Fibroblast of lung (primary cell): ENCODE results near the gene PZP. TPM values are rescaled to one million over a fixed set of nuclear protein-coding genes. Genes with fewer than 3 reads are reported as not detected.

Experiments
- DNase-seq, 2 donors: peaks; one replicate each; pipeline versions ENCODE4 v3.0.0 to v3.0.0-alpha.2; 2010; ENCODE audit warnings: low read depth in 2 of 2
- H2AFZ ChIP-seq: 2 replicates; pipeline ENCODE4 v1.5.1; 2012; ENCODE audit warnings: low read length, control low read depth, inconsistent platforms
- H3K27ac ChIP-seq: 2 replicates; pipeline ENCODE4 v1.5.1; 2011; ENCODE audit warnings: low read length, control low read depth; ENCODE audit not compliant: insufficient read depth
- H3K27me3 ChIP-seq: 2 replicates; pipeline ENCODE4 v1.5.1; 2011; ENCODE audit warnings: mild to moderate bottlenecking, low read length; ENCODE audit not compliant: control insufficient read depth, insufficient read depth
- H3K36me3 ChIP-seq: 2 replicates; pipeline ENCODE4 v1.5.1; 2011; ENCODE audit warnings: low read length; ENCODE audit not compliant: control insufficient read depth, insufficient read depth
- H3K4me1 ChIP-seq: 2 replicates; pipeline ENCODE4 v1.5.1; 2011; ENCODE audit warnings: low read length; ENCODE audit not compliant: control insufficient read depth, insufficient read depth; ENCODE audit errors: extremely low read depth
- H3K4me2 ChIP-seq: 2 replicates; pipeline ENCODE4 v1.5.1; 2011; ENCODE audit warnings: low read length, control low read depth; ENCODE audit not compliant: insufficient read depth; ENCODE audit errors: extremely low read depth
- H3K4me3 ChIP-seq, 4 experiments: fragments of 200-600 bp in 1 of 4; sonication (generic) in 1 of 4; replicated peaks in 1 of 4; 2 replicates each; pipeline ENCODE4 v1.5.1; 2011 to 2016; ENCODE audit warnings: low read length in 4 of 4, low read depth in 3 of 4, mild to moderate bottlenecking in 3 of 4, control low read depth in 2 of 4, inconsistent platforms in 1 of 4, mixed read lengths in 1 of 4; ENCODE audit not compliant: insufficient read depth in 1 of 4; ENCODE audit errors: control extremely low read depth in 1 of 4
- H3K79me2 ChIP-seq: 2 replicates; pipeline ENCODE4 v1.5.1; 2012; ENCODE audit warnings: mild to moderate bottlenecking, low read length, inconsistent platforms; ENCODE audit not compliant: control insufficient read depth, insufficient read depth
- H3K9ac ChIP-seq: 2 replicates; pipeline ENCODE4 v1.5.1; 2011; ENCODE audit warnings: mild to moderate bottlenecking, low read length, control low read depth; ENCODE audit not compliant: insufficient read depth
- H3K9me3 ChIP-seq: 2 replicates; pipeline ENCODE4 v1.5.1; 2012; ENCODE audit warnings: low read depth, low read length; ENCODE audit not compliant: control insufficient read depth, insufficient read depth
- H4K20me1 ChIP-seq: 2 replicates; pipeline ENCODE4 v1.5.1; 2011; ENCODE audit warnings: low read length; ENCODE audit not compliant: control insufficient read depth, insufficient read depth; ENCODE audit errors: extremely low read depth
- CTCF ChIP-seq, 2 donors: IDR thresholded peaks in 1 of 2; conservative IDR thresholded peaks in 1 of 2; 1 replicate in 1 of 2; 2 replicates in 1 of 2; pipeline ENCODE4 v1.5.1; 2011 to 2012; ENCODE audit warnings: low read length in 2 of 2, control low read depth in 1 of 2, inconsistent platforms in 1 of 2, low read depth in 1 of 2, mild to moderate bottlenecking in 1 of 2
- EZH2 ChIP-seq: IDR thresholded peaks from 2 replicates; pipeline ENCODE4 v1.5.1; 2012; ENCODE audit warnings: low read length, control low read depth, mild to moderate bottlenecking; ENCODE audit errors: missing control alignments
- polyA plus RNA-seq, 2 donors: library from polyadenylated mRNA; depleted of rRNA in 1 of 2; stranded (reverse) in 1 of 2; unstranded in 1 of 2; fragments of >200 nt; gene quantifications; 2 replicates each; pipeline ENCODE4 v1.2.1, GENCODE V29; 2011 to 2012; ENCODE audit warnings: missing spikeins in 1 of 2
- total RNA-seq: library from RNA; depleted of rRNA; stranded (reverse); fragments of >200 nt; gene quantifications from 2 replicates; pipeline ENCODE4 v1.2.1, GENCODE V29; 2014

PZP gene
- total and polyA plus RNA-seq, 2 donors (not counting 1 experiment from before 2014, with no cell fraction given): not detected

GRCh38 chr12:9147461-9147860 lies 60.7 kb downstream of the PZP start:
- no peaks in the 10 kb centered on the region for H3K9me3 ChIP-seq
- DNase-seq: no peak
- TF ChIP-seq EZH2: no peak
- TF ChIP-seq CTCF (conservative IDR thresholded peaks at IDR 0.05 in 1 of 2, IDR thresholded peaks at IDR 0.05 in 1 of 2; ENCODE audit: low read depth in 1 of 2, low read length in 2 of 2): no peak
- no peak overlapping the region for H2AFZ ChIP-seq
- H3K27me3 ChIP-seq: no peaks in the 10 kb centered on the region
- H4K20me1 ChIP-seq: no peaks in the 10 kb centered on the region
- no peak overlapping the region for H3K4me3 ChIP-seq
- no peak overlapping the region for H3K9ac ChIP-seq
- no peaks in the 10 kb centered on the region for H3K4me1 ChIP-seq
- H3K79me2 ChIP-seq: no peaks in the 10 kb centered on the region
- H3K4me2 ChIP-seq: no peak overlapping the region
- H3K36me3 ChIP-seq: no peaks in the 10 kb centered on the region
- H3K27ac ChIP-seq: no peak overlapping the region

GRCh38 chr12:9144730-9145106 lies 63.5 kb downstream of the PZP start:
- Histone ChIP-seq H3K4me3 (no peak overlapping the region), H3K36me3 (no peaks in the 10 kb centered on the region), H3K4me1 (no peaks in the 10 kb centered on the region), H3K9me3 (no peaks in the 10 kb centered on the region), H3K79me2 (no peaks in the 10 kb centered on the region), H2AFZ (no peak overlapping the region), H3K9ac (no peak overlapping the region), H4K20me1 (no peaks in the 10 kb centered on the region), H3K4me2 (no peak overlapping the region), H3K27ac (no peak overlapping the region), H3K27me3 (no peaks in the 10 kb centered on the region)
- TF ChIP-seq EZH2 (no peak), CTCF (conservative IDR thresholded peaks at IDR 0.05 in 1 of 2, IDR thresholded peaks at IDR 0.05 in 1 of 2; ENCODE audit: low read depth in 1 of 2, low read length in 2 of 2) (no peak)
- DNase-seq: no peak

GRCh38 chr12:9143929-9144729 lies 64.1 kb downstream of the PZP start:
- no peak for TF ChIP-seq EZH2
- no peak for TF ChIP-seq CTCF (conservative IDR thresholded peaks at IDR 0.05 in 1 of 2, IDR thresholded peaks at IDR 0.05 in 1 of 2; ENCODE audit: low read depth in 1 of 2, low read length in 2 of 2)
- Histone ChIP-seq H3K9me3 (no peaks in the 10 kb centered on the region), H3K27ac (no peak overlapping the region)

More at GRCh38 chr12:9143929-9144729, 64.1 kb downstream of the PZP start:
- Histone ChIP-seq H3K4me2 (no peak overlapping the region), H3K4me1 (no peaks in the 10 kb centered on the region), H3K36me3 (no peaks in the 10 kb centered on the region), H4K20me1 (no peaks in the 10 kb centered on the region), H3K27me3 (no peaks in the 10 kb centered on the region), H2AFZ (no peak overlapping the region), H3K9ac (no peak overlapping the region), H3K79me2 (no peaks in the 10 kb centered on the region), H3K4me3 (no peak overlapping the region)
- DNase-seq: no peak
